Fibroblast of gingiva (primary cell): ENCODE measurements around the gene FAM72D.
"Not testable (repeated sequence)": the region's sequence is repeated elsewhere in the genome, so short reads cannot be mapped to it uniquely, and the experiment has no call there.

Source experiments
- DNase-seq: peaks from one replicate; pipeline ENCODE4 v3.0.0-alpha.2; 2011; ENCODE audit warnings: low read depth

Gene FAM72D

DNA sequence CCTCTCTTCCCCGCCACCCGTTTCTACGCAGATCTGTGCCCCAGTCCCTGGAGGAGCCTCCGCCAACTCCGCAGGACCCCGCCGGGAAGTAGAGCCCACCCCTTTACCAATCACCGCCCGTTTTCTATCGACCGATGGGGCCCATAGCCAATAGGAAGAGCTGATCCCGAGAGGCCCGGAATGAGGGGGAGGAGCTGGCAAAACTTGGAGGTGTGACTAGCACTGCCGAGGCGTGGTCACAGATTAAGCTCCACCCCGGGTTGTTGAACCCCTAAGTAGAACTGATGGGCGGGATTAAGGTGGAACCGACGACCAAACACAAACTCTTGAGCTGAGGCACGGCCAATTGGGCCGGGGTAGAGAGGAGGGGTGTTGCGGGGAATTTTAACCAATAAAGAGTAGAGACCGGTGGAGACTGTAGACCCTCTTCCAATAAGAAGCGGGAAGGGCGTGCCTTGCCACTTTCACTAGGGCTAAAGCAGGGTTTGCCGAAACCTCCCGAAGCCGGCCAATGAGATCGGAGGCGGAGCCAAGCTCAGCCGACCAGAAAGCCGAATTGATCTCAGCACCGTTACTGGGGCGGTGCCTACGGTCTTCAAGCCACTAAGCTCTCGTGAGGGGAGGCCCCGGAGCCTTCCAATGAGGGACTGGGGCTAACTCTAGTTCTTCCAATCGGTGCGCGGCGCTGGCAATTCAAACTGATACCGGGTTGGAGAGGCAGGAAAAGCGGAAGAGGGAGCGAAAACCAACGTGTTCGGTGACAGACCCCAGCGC, at the start of gene FAM72D, which contains the start of gene SRGAP2B:
TSS of gene FAM72D (plus strand) at position 691 of the 774 bp plus-strand sequence. CDS start 874 bp downstream, outside the sequence.
TSS of gene SRGAP2B (minus strand) at position 45 of the 774 bp plus-strand sequence. CDS start 2,427 bp downstream, outside the sequence.
- DNase-seq, result not testable (repeated sequence)

GRCh38 chr1:145047553-145047952, 48.2 kb upstream of the FAM72D start:
- not testable (repeated sequence) for DNase-seq

DNA sequence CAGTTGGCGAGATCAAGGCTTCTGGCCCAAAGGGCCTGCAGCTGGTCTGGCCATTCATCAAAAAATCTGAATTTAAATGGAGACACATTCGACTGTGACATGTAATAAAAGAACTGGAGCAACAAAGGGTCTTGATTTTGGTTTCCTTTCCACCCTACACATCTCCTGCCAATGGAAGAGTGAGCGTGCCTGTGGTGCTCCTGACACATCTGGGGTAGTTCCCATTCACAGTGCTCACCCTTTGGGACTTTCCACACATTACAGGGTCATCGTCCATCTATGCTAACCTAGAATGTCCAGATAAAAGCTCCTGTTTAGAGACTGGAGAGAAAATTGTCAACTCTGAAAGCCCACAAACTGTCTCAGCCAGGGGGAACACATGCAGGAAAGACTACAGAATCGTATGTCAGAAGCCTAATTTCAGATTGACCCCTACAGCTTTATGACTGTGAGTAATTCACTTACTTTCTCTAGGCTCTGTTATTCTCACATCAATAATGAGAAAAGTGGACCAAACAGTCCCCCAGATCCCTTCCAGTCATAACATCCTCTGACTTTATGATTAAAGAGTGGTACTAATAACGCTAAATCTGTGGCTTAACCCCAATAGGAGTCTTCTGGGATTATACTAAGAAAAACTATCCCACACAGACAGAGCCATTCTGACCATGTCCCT, 47.5 kb upstream of the FAM72D start:
- not testable (repeated sequence) for DNase-seq

GRCh38 chr1:145052019-145052776, 43.6 kb upstream of the FAM72D start:
- not testable (repeated sequence) for DNase-seq

- DNase-seq, result not testable (repeated sequence)
Observed at GRCh38 chr1:145053428-145053827, 42.3 kb upstream of the FAM72D start.

- not testable (repeated sequence) for DNase-seq
Observed at GRCh38 chr1:145055217-145055760, 40.5 kb upstream of the FAM72D start.

GRCh38 chr1:145058184-145058583, 37.6 kb upstream of the FAM72D start:
- not testable (repeated sequence) for DNase-seq

DNA sequence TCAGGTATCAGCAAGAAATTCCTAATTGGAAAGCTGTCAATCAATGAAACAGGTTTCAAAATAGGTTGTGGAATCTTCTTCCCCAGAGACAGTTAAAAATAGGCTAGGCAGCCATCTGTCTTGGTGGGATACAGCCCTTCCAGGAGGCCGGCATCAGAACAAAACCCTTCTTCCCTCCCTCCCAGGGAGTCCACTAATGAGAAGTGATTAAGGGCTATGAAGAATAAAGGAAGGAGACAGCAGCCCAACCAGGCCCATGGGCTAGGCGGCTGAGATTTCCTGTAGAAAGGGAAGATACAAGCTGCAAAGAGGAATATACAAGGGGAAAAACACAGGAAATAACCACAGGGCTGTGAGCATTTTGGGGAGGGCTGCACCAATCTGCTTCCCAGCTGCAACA, 32.5 kb upstream of the FAM72D start:
- DNase-seq, result not testable (repeated sequence)

DNA sequence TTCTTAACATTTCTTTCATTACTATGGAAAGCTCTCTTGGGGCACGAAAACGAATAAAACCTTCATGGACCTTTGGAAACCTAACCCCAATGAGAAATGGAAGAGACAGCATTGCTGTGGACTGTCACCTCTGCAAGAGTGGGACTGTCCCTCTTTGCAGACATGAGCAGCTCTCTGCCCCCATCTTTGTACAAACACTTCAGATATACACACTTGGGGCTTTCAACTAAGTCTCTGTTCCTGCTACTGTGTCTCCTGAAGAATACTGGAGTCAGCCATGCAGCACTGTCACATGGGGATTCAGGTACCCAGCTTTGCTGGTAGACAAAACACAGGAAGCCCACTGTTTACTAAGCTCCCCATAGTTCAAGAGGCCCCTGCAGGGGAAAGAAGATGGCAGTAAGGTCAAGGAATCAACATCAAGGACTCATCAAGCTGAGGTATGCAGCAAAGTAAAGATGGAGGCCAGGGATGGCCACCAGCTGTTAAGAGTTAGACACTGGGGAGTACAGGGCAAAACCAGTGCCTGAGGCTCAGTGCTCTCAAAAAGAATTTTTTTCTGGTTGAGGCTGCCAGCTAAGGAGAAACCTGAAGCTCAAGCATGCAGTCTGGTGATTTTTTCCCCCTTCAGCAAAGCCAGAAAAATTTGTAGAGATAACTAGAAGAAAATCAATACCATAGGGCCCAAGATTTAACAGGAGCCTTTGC, 31.7 kb upstream of the FAM72D start:
- DNase-seq, result not testable (repeated sequence)

GRCh38 chr1:145065194-145065826, 30.5 kb upstream of the FAM72D start:
- DNase-seq, result not testable (repeated sequence)

DNA sequence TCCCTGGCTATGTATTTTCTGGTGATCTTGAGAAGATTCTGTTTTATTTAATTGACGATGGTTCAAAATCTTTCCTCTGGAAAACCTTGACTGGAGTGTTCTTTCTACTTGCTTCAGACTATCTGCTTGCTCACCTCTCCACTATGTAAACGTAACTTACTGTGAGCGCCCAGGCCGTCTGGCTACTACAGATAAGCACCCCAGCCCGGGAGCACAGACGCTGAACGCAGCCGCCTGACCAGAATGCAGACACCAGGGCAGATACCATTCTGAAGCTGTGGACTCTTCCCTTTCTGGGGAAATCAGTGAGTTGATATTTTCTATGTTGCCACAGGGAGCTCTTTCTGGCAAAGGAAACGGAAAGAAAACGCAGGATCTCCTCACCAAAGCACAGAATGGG, 29.3 kb upstream of the FAM72D start:
- not testable (repeated sequence) for DNase-seq

DNA sequence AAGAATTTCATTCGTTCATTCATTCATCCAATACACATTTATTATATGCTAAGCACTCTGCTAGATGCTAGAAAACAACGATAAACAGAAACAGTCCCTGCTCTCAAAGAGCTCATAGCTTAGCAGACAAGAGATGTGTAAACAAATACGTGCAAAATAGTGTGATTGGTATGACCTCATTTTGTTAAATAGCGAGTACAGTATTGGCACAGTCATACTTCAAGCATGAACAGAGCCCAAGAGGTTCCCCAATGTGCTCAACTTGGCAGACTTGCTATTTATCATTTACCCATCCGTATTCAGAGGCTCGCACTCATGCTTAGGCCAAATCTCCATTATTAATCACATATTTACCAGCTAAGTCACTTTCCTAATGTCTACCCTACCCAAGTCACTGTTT, 24.2 kb upstream of the FAM72D start:
- DNase-seq, result not testable (repeated sequence)

GRCh38 chr1:145074021-145074559, 21.7 kb upstream of the FAM72D start:
- not testable (repeated sequence) for DNase-seq

DNA sequence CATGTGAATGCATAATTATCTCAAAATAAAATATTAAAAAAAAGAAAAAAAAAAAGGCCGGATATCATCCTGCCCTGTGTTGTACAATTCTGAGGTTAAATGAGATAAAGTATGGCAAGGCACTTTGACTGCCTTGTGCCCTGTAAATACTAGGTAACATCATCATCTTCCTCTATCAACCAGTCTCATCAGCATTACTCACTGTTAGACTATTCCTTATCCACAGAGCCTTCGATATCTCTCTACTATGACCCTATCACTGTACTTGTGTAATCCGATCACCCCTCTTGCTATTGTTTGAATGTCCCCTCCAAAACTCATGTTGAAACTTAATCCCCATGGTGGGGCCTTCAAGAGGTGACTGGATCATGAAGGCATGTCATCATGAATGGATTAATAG, 18.9 kb upstream of the FAM72D start:
- DNase-seq, result not testable (repeated sequence)

GRCh38 chr1:145077872-145078786, 17.6 kb upstream of the FAM72D start:
- DNase-seq, result not testable (repeated sequence)

DNA sequence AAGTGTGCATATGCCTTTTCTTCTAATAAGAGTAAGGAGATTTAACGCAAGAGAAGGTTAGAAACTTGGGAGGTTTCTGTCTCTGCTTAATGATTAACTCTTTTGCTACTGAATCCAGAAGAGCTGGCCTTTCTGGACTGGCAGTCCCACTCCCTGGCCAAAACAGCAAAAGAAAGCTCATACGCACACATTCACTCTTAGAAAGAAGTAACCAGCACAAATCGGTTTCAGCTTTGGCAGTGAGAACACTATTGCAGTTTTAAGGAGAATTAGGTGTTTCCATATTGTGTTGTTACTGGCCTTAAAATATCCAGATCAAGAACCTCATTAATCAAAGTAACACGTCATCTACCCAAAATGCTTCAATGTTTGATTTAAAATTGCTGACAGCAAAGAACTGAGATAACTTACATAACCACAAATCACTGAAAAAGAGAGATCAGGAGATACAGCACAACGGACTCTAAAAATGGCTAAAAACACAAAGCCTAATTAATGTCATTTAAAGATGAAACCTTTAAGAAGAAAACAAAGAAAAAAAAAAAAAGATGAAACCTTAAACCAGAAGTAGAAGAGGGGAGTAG, 16.9 kb upstream of the FAM72D start:
- DNase-seq, result not testable (repeated sequence)

GRCh38 chr1:145079737-145080136, 16.0 kb upstream of the FAM72D start:
- not testable (repeated sequence) for DNase-seq

DNA sequence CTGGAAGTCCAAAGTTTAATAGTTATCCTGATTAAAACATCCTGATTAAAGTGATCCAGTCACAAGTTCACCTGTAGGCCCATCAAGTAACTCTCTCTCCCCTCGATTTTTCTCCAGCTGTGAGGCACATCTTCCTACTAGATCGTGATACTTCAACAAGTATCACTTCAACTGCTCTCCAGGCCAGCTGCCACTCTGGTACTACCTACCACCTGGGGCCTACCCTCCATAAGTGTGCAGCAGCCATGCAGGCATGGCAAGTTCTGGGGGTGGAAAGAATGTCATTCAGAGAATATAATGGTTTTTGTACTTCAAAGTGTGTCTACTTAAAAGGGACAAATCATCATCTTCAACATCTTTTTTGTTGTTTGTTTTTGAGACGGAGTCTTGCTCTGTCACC, 15.6 kb upstream of the FAM72D start:
- not testable (repeated sequence) for DNase-seq
